HG03159 (cell line): ENCODE data around the gene KDM2B.
A peak's percentile ranks its signal among the peaks of the same experiment; 100 is the strongest.

Experiments
- ATAC-seq: cut with Tn5 transposase; IDR thresholded peaks from one replicate; pipeline ENCODE4 v1.9.1; 2021; ENCODE audit warnings: mild to moderate bottlenecking, moderate library complexity; ENCODE audit not compliant: unreplicated experiment

Gene KDM2B

GRCh38 chr12:121440768-121441167 lies 140.1 kb downstream of the KDM2B start:
- no peak for ATAC-seq

GRCh38 chr12:121439715-121440114 lies 141.1 kb downstream of the KDM2B start:
- no peak for ATAC-seq

GRCh38 chr12:121438905-121439304 lies 141.9 kb downstream of the KDM2B start:
- no peak for ATAC-seq

- ATAC-seq: no peak
These were observed 144.1 kb downstream of the KDM2B start for GRCh38 chr12:121436706-121437105.

- ATAC-seq: no peak
These were observed 147.9 kb downstream of the KDM2B start for GRCh38 chr12:121432740-121433480.

GRCh38 chr12:121430833-121431415 lies 149.9 kb downstream of the KDM2B start:
- ATAC-seq: no peak

- no peak for ATAC-seq
These were observed 151.9 kb downstream of the KDM2B start for GRCh38 chr12:121428883-121429282.

- no peak for ATAC-seq
These were observed 153.2 kb downstream of the KDM2B start for GRCh38 chr12:121427556-121428050.

- no peak for ATAC-seq
These were observed 156.2 kb downstream of the KDM2B start for GRCh38 chr12:121424624-121424975.

GRCh38 chr12:121423682-121424623 lies 156.9 kb downstream of the KDM2B start:
- no peak for ATAC-seq

- ATAC-seq: no peak
These were observed 157.6 kb downstream of the KDM2B start for GRCh38 chr12:121423253-121423652.

GRCh38 chr12:121420109-121420508 lies 160.7 kb downstream of the KDM2B start:
- ATAC-seq: no peak

GRCh38 chr12:121417847-121418246 lies 163.0 kb downstream of the KDM2B start:
- no peak for ATAC-seq

GRCh38 chr12:121413917-121414316 lies 166.9 kb downstream of the KDM2B start:
- no peak for ATAC-seq

- no peak for ATAC-seq
These were observed 175.6 kb downstream of the KDM2B start for GRCh38 chr12:121405211-121405610.

GRCh38 chr12:121404734-121405133 lies 176.1 kb downstream of the KDM2B start:
- no peak for ATAC-seq

- ATAC-seq: no peak
These were observed 177.1 kb downstream of the KDM2B start for GRCh38 chr12:121403721-121404120.

GRCh38 chr12:121400332-121401139 lies 180.3 kb downstream of the KDM2B start:
- ATAC-seq: peak; percentile 38

- ATAC-seq: peak; percentile 91
These were observed 181.2 kb downstream of the KDM2B start, which contains the start of gene RNF34 for GRCh38 chr12:121399391-121400331. Gene RNF34 (plus strand): TSS chr12:121400118. CDS start chr12:121400213, 95 bp downstream.
